Neuronal stem cell (in vitro differentiated cells): ENCODE measurements around the gene SHROOM3.
A peak's percentile ranks its signal among the peaks of the same experiment; 100 is the strongest.

Experiments used
- DNase-seq: peaks from one replicate; pipeline ENCODE4 v3.0.0-alpha.2; 2013; ENCODE audit warnings: low spot score
- H2AFZ ChIP-seq: one replicate; pipeline ENCODE4 v1.6.1; 2013; ENCODE audit warnings: mild to moderate bottlenecking, low read length, inconsistent platforms
- H2AK5ac ChIP-seq: 2 replicates; pipeline ENCODE4 v1.6.1; 2013; ENCODE audit warnings: low read depth, mild to moderate bottlenecking, inconsistent platforms, low read length, moderate library complexity, mixed read lengths
- H2BK120ac ChIP-seq: 2 replicates; pipeline ENCODE4 v1.6.1; 2013; ENCODE audit warnings: low read depth, mild to moderate bottlenecking, inconsistent platforms, low read length, moderate library complexity, mixed read lengths
- H2BK12ac ChIP-seq: one replicate; pipeline ENCODE4 v1.6.1; 2013; ENCODE audit warnings: low read length, inconsistent platforms
- H2BK15ac ChIP-seq: 2 replicates; pipeline ENCODE4 v1.6.1; 2013; ENCODE audit warnings: mild to moderate bottlenecking, low read length, inconsistent platforms, mixed read lengths
- H2BK5ac ChIP-seq: one replicate; pipeline ENCODE4 v1.6.1; 2013; ENCODE audit warnings: inconsistent platforms, mild to moderate bottlenecking, low read length, moderate library complexity
- H3K14ac ChIP-seq: one replicate; pipeline ENCODE4 v1.6.1; 2013; ENCODE audit warnings: low read length, inconsistent platforms
- H3K18ac ChIP-seq: 2 replicates; pipeline ENCODE4 v1.6.1; 2013; ENCODE audit warnings: low read length, inconsistent platforms
- H3K23ac ChIP-seq: 2 replicates; pipeline ENCODE4 v1.6.1; 2013; ENCODE audit warnings: low read depth, mild to moderate bottlenecking, mixed read lengths, low read length, inconsistent platforms; ENCODE audit not compliant: poor library complexity
- H3K27ac ChIP-seq: replicated peaks from 3 replicates; pipeline ENCODE4 v1.5.1; 2013; ENCODE audit warnings: low read length, inconsistent platforms
- H3K27me3 ChIP-seq, 3 experiments: 2 replicates each; pipeline ENCODE4 v1.6.1; 2013; ENCODE audit warnings: low read length in 3 of 3, mild to moderate bottlenecking in 2 of 3, inconsistent platforms in 1 of 3, low read depth in 1 of 3, mixed read lengths in 1 of 3, moderate library complexity in 1 of 3; ENCODE audit not compliant: control insufficient read depth in 3 of 3, insufficient read depth in 3 of 3
- H3K36me3 ChIP-seq, 2 donors: replicated peaks in 1 of 2; 2 replicates each; pipeline ENCODE4 v1.6.1; 2013; ENCODE audit warnings: low read length in 2 of 2; ENCODE audit not compliant: control insufficient read depth in 2 of 2, insufficient read depth in 2 of 2
- H3K4ac ChIP-seq: 2 replicates; pipeline ENCODE4 v1.6.1; 2013; ENCODE audit warnings: inconsistent platforms, mild to moderate bottlenecking, low read length, moderate library complexity
- H3K4me1 ChIP-seq, 2 donors: 1 replicate in 1 of 2; 2 replicates in 1 of 2; pipeline ENCODE4 v1.6.1; 2013; ENCODE audit warnings: low read length in 2 of 2, low read depth in 1 of 2; ENCODE audit not compliant: control insufficient read depth in 2 of 2, insufficient read depth in 1 of 2
- H3K4me2 ChIP-seq: one replicate; pipeline ENCODE4 v1.6.1; 2013; ENCODE audit warnings: mild to moderate bottlenecking, low read length, inconsistent platforms; ENCODE audit not compliant: insufficient read depth, poor library complexity, severe bottlenecking
- H3K4me3 ChIP-seq, 2 donors: 2 replicates each; pipeline ENCODE4 v1.5.1; 2013; ENCODE audit warnings: low read length in 2 of 2, mild to moderate bottlenecking in 2 of 2, inconsistent platforms in 1 of 2, moderate library complexity in 1 of 2
- H3K79me1 ChIP-seq: one replicate; pipeline ENCODE4 v1.6.1; 2013; ENCODE audit warnings: low read depth, mild to moderate bottlenecking, inconsistent platforms, low read length, moderate library complexity
- H3K9ac ChIP-seq: one replicate; pipeline ENCODE4 v1.6.1; 2013; ENCODE audit warnings: mild to moderate bottlenecking, low read depth, low read length, inconsistent platforms; ENCODE audit not compliant: poor library complexity
- H3K9me3 ChIP-seq, 2 donors: replicated peaks in 1 of 2; 2 replicates each; pipeline versions ENCODE3 to v1.6.1; 2013; ENCODE audit warnings: low read length in 2 of 2, mild to moderate bottlenecking in 2 of 2, inconsistent platforms in 1 of 2, low read depth in 1 of 2, mixed read lengths in 1 of 2, moderate library complexity in 1 of 2; ENCODE audit not compliant: control insufficient read depth in 2 of 2, insufficient read depth in 1 of 2
- H4K8ac ChIP-seq: one replicate; pipeline ENCODE4 v1.6.1; 2013; ENCODE audit warnings: low read depth, mild to moderate bottlenecking, inconsistent platforms, low read length, moderate library complexity
- H4K91ac ChIP-seq: one replicate; pipeline ENCODE4 v1.6.1; 2013; ENCODE audit warnings: low read length, low read depth, mild to moderate bottlenecking, inconsistent platforms; ENCODE audit not compliant: poor library complexity
- WGBS, 2 donors: extraction: QIAGEN DNeasy Blood & Tissue Kit; methylation state at CpG; one replicate each; pipeline ENCODE4 v1.1.7; 2013; ENCODE audit warnings: missing lambda C conversion rate in 2 of 2, mixed read lengths in 1 of 2; ENCODE audit not compliant: insufficient read length in 2 of 2, insufficient replicate concordance in 1 of 2; ENCODE audit errors: extremely low coverage in 2 of 2; 5-methylcytosine and 5-hydroxymethylcytosine counted together

Gene SHROOM3

DNA sequence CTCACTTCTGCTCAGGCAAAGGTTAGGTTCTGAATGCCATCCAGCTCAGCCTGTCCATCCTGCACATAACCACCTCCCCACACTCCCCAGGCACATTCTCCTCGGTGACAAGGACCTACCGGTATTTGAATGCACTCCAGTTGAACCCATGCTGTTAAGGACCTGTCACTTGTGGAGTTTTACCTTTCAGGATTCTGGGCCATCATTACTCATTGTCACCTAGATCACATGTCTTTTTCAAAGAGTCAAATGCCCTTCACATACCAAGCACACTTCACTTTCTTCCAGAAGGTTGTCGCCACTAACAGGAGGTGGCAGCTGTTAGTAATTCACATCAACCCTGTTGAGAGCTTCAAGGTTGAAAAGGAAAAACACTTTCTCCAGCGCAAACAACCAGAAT, 244.7 kb downstream of the SHROOM3 start:
- Histone ChIP-seq H3K23ac (no peak overlapping the region), H3K4me2 (no peak overlapping the region), H2BK15ac (no peak overlapping the region), H3K79me1 (no peaks in the 10 kb centered on the region), H2BK5ac (no peak overlapping the region), H2BK12ac (no peak overlapping the region), H2AFZ (no peak overlapping the region), H3K4ac (no peak overlapping the region), H3K27ac (no peak overlapping the region), H4K8ac (no peak overlapping the region), H2BK120ac (no peak overlapping the region), H2AK5ac (no peak overlapping the region), H3K4me3 (no peak overlapping the region), H3K27me3 (no peaks in the 10 kb centered on the region), H4K91ac (no peak overlapping the region), H3K18ac (no peak overlapping the region), H3K9me3 (no peaks in the 10 kb centered on the region), H3K9ac (no peak overlapping the region), H3K4me1 (peaks cover 5 to 10% of the 10 kb centered on the region in 2 donors), H3K36me3 (no peaks in the 10 kb centered on the region), H3K14ac (no peak overlapping the region)
- DNase-seq = no peak
- WGBS, 2 donors = no CpG with 5 or more reads among the region's 4 CpGs

DNA sequence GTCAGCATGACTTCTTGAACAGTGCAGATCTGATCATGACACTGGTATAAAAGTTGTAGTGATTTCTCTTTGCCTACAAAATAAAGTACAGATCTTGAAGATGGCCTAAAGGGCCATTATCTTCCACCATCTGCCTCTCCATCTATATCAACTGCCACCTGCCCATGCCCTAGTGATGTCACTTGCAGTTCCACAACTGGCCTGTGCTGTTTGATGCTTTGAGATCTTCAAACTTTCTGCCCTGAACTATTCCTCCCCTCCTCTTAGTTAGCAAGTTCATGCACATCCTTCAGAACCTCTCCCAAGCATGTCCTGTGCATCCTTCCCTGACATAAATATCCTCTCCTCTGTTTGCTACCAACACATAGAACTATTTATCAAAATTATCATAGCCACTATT, 245.9 kb downstream of the SHROOM3 start:
- H3K9me3 ChIP-seq = no peaks in the 10 kb centered on the region
- H3K79me1 ChIP-seq = no peaks in the 10 kb centered on the region
- no peak overlapping the region for H3K9ac ChIP-seq
- H3K4me3 ChIP-seq = no peak overlapping the region
- no peak overlapping the region for H2AFZ ChIP-seq
- H3K27me3 ChIP-seq = no peaks in the 10 kb centered on the region
- no peaks in the 10 kb centered on the region for H3K36me3 ChIP-seq
- no peak overlapping the region for H2BK120ac ChIP-seq
- no peak overlapping the region for H3K4me2 ChIP-seq
- H3K4ac ChIP-seq = no peak overlapping the region
- no peak overlapping the region for H2BK15ac ChIP-seq
- no peak overlapping the region for H2BK12ac ChIP-seq
- H3K14ac ChIP-seq = no peak overlapping the region
- no peak overlapping the region for H2BK5ac ChIP-seq
- H3K4me1 ChIP-seq = peaks cover 5 to 10% of the 10 kb centered on the region in 2 donors
- H4K91ac ChIP-seq = no peak overlapping the region
- H2AK5ac ChIP-seq = no peak overlapping the region
- no peak for DNase-seq
- H3K27ac ChIP-seq = no peak overlapping the region
- H3K23ac ChIP-seq = no peak overlapping the region
- no peak overlapping the region for H4K8ac ChIP-seq
- H3K18ac ChIP-seq = no peak overlapping the region

GRCh38 chr4:76681996-76682395, 247.0 kb downstream of the SHROOM3 start:
- no peak overlapping the region for H3K4ac ChIP-seq
- peaks cover 0 to 2% of the 10 kb centered on the region in 2 donors for H3K36me3 ChIP-seq
- H2AFZ ChIP-seq = no peak overlapping the region
- DNase-seq = no peak
- H3K27ac ChIP-seq = no peak overlapping the region
- H3K27me3 ChIP-seq = peaks cover 0 to 2% (median 0%) of the 10 kb centered on the region in 3 experiments
- H3K79me1 ChIP-seq = no peaks in the 10 kb centered on the region
- H3K9me3 ChIP-seq = no peaks in the 10 kb centered on the region
- peak overlapping the region; percentile 41 for H3K18ac ChIP-seq
- H3K23ac ChIP-seq = no peak overlapping the region
- H2BK120ac ChIP-seq = no peak overlapping the region
- no peak overlapping the region for H2AK5ac ChIP-seq
- H4K8ac ChIP-seq = no peak overlapping the region
- no peak overlapping the region for H2BK5ac ChIP-seq
- peaks cover 6 to 10% of the 10 kb centered on the region in 2 donors for H3K4me1 ChIP-seq
- no peak overlapping the region for H2BK15ac ChIP-seq
- no peak overlapping the region for H4K91ac ChIP-seq
- WGBS, 2 donors = no CpG with 5 or more reads among the region's 1 CpG
- no peak overlapping the region for H3K4me2 ChIP-seq
- H2BK12ac ChIP-seq = no peak overlapping the region
- no peak overlapping the region for H3K4me3 ChIP-seq
- H3K14ac ChIP-seq = no peak overlapping the region
- H3K9ac ChIP-seq = no peak overlapping the region

GRCh38 chr4:76683144-76683543, 248.1 kb downstream of the SHROOM3 start:
- H3K27me3 ChIP-seq = peaks cover 0 to 2% (median 0%) of the 10 kb centered on the region in 3 experiments
- no peak overlapping the region for H2BK12ac ChIP-seq
- no peaks in the 10 kb centered on the region for H3K9me3 ChIP-seq
- no peak overlapping the region for H2BK15ac ChIP-seq
- no peak overlapping the region for H3K4me2 ChIP-seq
- peaks cover 0 to 2% of the 10 kb centered on the region in 2 donors for H3K36me3 ChIP-seq
- peaks cover 11 to 18% of the 10 kb centered on the region in 2 donors for H3K4me1 ChIP-seq
- H3K9ac ChIP-seq = no peak overlapping the region
- WGBS, 2 donors = no CpG with 5 or more reads among the region's 3 CpGs
- H2AK5ac ChIP-seq = no peak overlapping the region
- no peak overlapping the region for H2BK120ac ChIP-seq
- no peak overlapping the region for H4K8ac ChIP-seq
- no peaks in the 10 kb centered on the region for H3K79me1 ChIP-seq
- H3K4ac ChIP-seq = no peak overlapping the region
- H3K14ac ChIP-seq = no peak overlapping the region
- no peak overlapping the region for H3K23ac ChIP-seq
- H3K27ac ChIP-seq = no peak overlapping the region
- H3K18ac ChIP-seq = no peak overlapping the region
- no peak for DNase-seq
- no peak overlapping the region for H2BK5ac ChIP-seq
- no peak overlapping the region for H3K4me3 ChIP-seq
- no peak overlapping the region for H2AFZ ChIP-seq
- H4K91ac ChIP-seq = no peak overlapping the region
